ENCODE data around the gene ARMC6.

ARMC6 gene

DNA sequence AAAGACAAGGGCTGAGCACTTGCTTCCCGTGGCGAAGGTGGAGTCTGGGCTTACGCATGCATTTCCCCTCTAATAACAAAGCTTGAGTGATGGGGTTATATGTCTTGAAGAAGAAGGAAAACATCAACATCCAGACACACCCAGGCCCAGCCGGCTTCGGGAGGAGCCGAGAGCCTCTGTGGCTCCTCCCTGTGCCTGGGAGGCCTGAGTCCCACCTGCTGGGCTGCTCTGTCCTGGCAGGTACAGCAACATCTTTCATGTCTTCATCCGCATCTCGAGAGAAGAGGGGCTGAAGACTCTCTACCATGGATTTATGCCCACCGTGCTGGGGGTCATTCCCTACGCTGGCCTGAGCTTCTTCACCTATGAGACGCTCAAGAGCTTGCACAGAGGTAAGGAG, 74.3 kb downstream of the ARMC6 start:
- no peak overlapping the region for H3K4me3 ChIP-seq (ENCODE audit: low read length)
- TF ChIP-seq, protein P1, sequence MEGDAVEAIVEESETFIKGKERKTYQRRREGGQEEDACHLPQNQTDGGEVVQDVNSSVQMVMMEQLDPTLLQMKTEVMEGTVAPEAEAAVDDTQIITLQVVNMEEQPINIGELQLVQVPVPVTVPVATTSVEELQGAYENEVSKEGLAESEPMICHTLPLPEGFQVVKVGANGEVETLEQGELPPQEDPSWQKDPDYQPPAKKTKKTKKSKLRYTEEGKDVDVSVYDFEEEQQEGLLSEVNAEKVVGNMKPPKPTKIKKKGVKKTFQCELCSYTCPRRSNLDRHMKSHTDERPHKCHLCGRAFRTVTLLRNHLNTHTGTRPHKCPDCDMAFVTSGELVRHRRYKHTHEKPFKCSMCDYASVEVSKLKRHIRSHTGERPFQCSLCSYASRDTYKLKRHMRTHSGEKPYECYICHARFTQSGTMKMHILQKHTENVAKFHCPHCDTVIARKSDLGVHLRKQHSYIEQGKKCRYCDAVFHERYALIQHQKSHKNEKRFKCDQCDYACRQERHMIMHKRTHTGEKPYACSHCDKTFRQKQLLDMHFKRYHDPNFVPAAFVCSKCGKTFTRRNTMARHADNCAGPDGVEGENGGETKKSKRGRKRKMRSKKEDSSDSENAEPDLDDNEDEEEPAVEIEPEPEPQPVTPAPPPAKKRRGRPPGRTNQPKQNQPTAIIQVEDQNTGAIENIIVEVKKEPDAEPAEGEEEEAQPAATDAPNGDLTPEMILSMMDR (conservative IDR thresholded peaks at IDR 0.05; ENCODE audit: low read depth, low read length), result no peak
- no peak for DNase-seq (ENCODE audit: low read depth)

Measured in retinal pigment epithelial cell (primary cell).